ENCODE data around the gene CSMD2. TPM values are rescaled to one million over a fixed set of nuclear protein-coding genes. Genes with fewer than 3 reads are reported as not detected.

Gene CSMD2
- total RNA-seq, 1 donor from 2014 or later: 0.22 TPM

DNA sequence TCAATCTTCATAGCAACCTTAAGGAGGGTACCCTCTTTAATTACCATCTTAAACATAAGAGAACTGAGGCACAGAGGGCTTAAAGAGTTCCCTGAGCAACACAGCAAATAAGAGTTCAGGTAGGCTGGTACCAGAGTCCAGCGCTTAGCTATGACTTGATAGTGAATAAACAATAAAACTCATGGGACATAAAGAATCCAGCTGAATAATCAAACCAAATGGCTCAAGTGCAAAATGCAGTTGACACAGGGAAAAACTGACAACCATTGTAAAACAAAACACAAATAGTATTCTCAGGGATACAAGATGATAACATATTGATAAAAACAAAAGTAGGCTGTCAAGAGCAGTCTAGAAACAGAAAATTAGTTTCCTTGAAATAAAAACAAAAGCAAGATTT lies 478.0 kb downstream of the CSMD2 start:
- ATAC-seq (no peak), DNase-seq (no peak)
- intact Hi-C loops (cut with micrococcal nuclease): no loop called here

- no peak for ATAC-seq
These were observed 478.5 kb downstream of the CSMD2 start for GRCh38 chr1:33686551-33686950.

DNA sequence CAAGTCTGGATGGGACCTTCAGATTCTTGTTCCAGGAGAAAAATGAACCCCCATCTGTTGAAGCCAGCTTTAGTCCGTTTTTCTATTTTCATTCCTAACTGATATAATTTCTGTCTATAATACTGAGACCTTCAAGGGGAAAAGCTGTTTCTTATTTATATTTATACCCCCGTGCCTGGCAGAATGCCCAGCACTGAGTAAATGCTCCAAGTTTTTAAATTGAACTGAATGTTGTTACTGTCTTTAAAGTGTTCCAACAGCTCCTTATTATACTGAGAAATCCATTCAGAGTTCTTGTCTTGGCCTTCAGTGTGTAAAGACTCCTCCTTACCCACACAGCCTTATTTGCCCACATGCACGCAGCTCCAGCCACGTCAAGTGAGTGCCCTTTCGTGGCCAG lies 479.8 kb downstream of the CSMD2 start:
- DNase-seq: no peak
- intact Hi-C loops (cut with micrococcal nuclease): no loop called here
- ATAC-seq: no peak

More at GRCh38 chr1:33686551-33686950, 478.5 kb downstream of the CSMD2 start:
- intact Hi-C loops (cut with micrococcal nuclease): no loop called here
- no peak for DNase-seq

- DNase-seq: no peak
- ATAC-seq: no peak
- intact Hi-C loops (cut with micrococcal nuclease): no loop called here
These were observed 480.4 kb downstream of the CSMD2 start for GRCh38 chr1:33684396-33685179.

- ATAC-seq (peak; percentile 53), DNase-seq (peak; percentile 42)
- intact Hi-C loops (cut with micrococcal nuclease): no loop called here
These were observed 481.1 kb downstream of the CSMD2 start for GRCh38 chr1:33683913-33684312.

DNA sequence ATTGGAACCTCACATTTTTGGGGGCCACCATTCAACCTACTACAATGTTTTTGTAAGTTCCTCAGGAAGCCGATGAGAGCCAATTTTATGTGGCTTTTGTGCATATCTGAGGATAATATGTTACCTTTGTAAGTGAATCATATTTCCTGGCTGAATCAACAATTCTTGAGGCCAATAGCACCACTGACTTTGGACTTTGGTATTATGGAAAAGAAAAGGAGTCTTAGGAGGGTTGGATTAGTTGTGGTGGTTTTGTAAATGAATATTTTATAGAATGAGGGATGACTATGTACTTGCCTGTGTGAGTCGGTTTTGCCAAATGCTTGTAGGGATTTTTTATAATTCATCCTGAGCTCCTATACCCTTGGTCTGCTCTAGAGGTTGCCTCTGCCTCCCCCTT lies 482.7 kb downstream of the CSMD2 start:
- no peak for DNase-seq
- intact Hi-C loops (cut with micrococcal nuclease): no loop called here
- ATAC-seq: no peak

- no peak for DNase-seq
- no peak for ATAC-seq
- intact Hi-C loops (cut with micrococcal nuclease): no loop called here
These were observed 484.7 kb downstream of the CSMD2 start for GRCh38 chr1:33680281-33680840.

DNA sequence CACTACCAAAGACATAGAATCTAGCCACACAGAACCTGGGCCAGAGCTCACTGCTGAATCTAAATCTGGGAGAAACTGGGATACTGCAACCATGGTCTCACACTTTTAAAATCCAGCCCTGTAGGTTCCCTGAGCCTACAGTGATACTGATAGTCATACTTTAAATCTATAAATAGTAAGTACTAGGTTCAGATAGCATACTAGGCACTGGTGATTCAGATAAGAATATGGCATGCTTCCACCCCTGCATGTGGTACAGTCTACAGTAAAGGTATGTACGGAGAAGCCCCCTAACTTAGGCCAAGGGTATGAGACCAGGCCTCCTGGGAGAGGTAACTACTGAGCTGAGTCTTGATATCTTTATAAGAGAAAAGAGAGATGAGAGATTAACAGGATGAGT lies 494.5 kb downstream of the CSMD2 start:
- DNase-seq: no peak
- ATAC-seq: peak; percentile 78
- intact Hi-C loops (cut with micrococcal nuclease): no loop called here

DNA sequence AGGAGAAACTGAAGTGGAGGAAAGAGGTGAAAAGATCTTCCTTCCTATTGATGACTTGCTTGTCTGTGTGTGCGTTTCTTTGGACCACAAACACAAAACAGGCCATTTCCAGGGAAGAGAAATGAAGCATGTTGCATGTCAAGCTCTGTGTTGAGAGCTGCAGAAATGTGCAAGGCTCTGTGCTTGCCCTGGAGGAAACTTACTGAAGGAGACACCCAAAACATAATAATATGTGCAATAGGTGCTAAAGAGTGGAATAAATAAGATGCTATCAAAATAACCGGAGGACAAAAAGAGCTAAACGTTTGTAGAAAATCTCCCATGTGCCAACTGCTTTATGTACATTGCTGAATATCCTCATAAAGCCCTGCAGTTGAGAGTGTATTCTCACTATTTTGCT lies 496.3 kb downstream of the CSMD2 start:
- ATAC-seq (no peak), DNase-seq (no peak)
- intact Hi-C loops (cut with micrococcal nuclease): no loop called here

GRCh38 chr1:33667386-33668282 lies 497.4 kb downstream of the CSMD2 start:
- DNase-seq (no peak), ATAC-seq (peak; percentile 41)
- intact Hi-C loops (cut with micrococcal nuclease): no loop called here

- ATAC-seq (no peak), DNase-seq (no peak)
- intact Hi-C loops (cut with micrococcal nuclease): no loop called here
These were observed 498.4 kb downstream of the CSMD2 start for GRCh38 chr1:33666616-33667015.

DNA sequence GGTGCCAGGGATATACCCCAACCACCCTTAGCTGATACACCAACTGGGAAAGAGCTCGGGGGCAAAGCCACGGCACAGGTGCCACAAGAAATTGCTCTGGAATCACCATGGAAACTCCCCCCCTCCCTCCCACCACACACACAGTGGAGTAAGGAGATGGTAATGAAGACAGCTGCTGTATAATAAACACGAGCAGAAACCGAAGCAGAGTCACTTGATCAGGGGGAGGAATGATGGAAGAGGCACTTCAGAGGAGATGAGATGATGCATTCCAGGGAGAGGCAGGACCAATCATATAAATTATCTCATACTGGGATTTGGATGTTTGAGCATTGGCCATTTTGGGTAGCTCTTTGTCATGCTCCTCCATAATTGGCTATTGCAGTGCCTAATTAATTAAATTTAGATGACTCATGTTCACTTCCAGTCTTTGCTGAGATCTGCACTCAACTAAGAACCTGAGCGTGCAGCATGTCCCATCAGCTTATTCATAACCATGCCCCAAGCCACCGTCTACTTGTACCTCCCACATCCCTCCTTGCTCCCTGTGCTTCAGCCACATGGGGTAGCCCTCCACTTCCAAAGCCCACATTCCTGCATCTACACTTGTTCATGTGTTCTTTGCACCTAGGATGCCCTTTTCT lies 503.1 kb downstream of the CSMD2 start:
- ATAC-seq: no peak
- intact Hi-C loops (cut with micrococcal nuclease): no loop called here
- no peak for DNase-seq

GRCh38 chr1:33660956-33661355 lies 504.1 kb downstream of the CSMD2 start:
- ATAC-seq (no peak), DNase-seq (no peak)
- intact Hi-C loops (cut with micrococcal nuclease): no loop called here

- intact Hi-C loops (cut with micrococcal nuclease): no loop called here
- no peak for DNase-seq
- no peak for ATAC-seq
These were observed 504.8 kb downstream of the CSMD2 start for GRCh38 chr1:33660244-33660643.

GRCh38 chr1:33659641-33660040 lies 505.4 kb downstream of the CSMD2 start:
- intact Hi-C loops (cut with micrococcal nuclease): no loop called here
- ATAC-seq (no peak), DNase-seq (no peak)

DNA sequence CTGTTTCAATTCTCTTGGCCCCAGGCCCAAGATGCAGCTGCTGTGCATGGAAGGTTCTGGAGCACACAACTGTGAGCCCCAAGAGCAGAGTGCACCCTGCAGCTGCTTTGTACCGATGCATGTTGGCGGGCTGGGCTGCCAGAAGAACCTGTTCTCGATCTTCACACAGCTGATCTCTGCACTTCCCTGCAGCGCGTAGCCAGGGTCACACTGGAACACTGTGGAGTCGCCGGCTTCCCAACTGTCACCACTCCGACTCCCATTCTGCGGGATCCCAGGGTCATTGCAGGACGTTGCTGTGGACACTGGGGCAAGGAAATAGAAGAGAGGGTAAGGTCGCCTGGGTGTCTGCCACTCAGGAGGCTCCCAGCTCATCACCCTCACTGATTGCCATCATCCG lies 507.2 kb downstream of the CSMD2 start:
- peak; percentile 51 for DNase-seq
- intact Hi-C loops (cut with micrococcal nuclease): no loop called here
- ATAC-seq: peak; percentile 14

DNA sequence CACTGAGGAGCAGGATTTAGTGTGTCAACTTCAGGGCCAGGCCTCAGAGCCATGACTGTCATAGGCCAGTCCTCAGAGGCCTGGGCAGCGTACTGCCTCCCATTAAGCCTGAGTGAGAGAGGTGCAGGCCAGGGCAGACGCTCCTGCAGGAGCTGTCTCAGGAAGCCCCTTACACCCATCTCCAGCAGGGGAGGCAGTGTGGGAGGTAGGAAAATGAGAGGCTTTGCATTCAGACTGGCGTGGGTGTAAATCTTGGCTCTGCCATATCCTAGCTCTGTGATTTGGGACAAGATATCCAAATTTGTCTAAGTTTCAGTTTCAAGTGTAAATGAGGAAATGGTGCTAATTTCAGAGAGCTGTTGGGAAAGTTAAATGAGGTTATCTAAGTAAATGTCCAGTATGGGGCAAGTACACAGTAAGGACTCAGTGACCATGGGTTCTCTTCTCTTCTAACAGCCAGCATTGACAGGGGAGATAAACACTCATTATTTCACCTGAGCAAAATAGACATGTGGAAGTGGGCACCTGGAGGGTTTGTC lies 508.5 kb downstream of the CSMD2 start:
- intact Hi-C loops (cut with micrococcal nuclease): no loop called here
- DNase-seq (no peak), ATAC-seq (no peak)

DNA sequence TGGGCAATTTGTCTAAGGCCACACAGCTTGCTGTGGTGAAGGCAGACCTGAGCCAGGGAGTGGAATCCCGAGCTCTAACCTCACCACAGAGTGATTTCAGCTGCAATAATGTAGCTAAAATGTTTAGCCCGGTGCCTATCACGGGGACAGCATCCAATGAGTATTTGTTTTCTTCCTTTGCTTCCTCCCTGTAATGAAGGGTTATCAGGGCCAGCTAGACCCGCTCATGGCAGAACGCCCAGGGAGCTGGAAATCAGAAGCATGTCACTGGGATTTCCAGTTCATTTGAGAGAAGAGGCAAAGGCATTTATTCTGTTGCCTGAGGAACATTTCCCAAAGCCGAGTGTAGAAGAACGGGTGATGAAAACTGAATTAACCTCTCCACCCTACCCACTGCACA lies 509.5 kb downstream of the CSMD2 start:
- DNase-seq (peak; percentile 77), ATAC-seq (peak; percentile 54)

GRCh38 chr1:33654267-33654834 lies 510.7 kb downstream of the CSMD2 start:
- intact Hi-C loops (cut with micrococcal nuclease): no loop called here
- peak; percentile 29 for ATAC-seq
- no peak for DNase-seq

More for the DNA sequence above, 509.5 kb downstream of the CSMD2 start:
- intact Hi-C loops (cut with micrococcal nuclease): no loop called here

All from left ventricle myocardium superior (tissue), 1 donor.